Measurements from ENCODE around the gene SUGCT.

Gene SUGCT

DNA sequence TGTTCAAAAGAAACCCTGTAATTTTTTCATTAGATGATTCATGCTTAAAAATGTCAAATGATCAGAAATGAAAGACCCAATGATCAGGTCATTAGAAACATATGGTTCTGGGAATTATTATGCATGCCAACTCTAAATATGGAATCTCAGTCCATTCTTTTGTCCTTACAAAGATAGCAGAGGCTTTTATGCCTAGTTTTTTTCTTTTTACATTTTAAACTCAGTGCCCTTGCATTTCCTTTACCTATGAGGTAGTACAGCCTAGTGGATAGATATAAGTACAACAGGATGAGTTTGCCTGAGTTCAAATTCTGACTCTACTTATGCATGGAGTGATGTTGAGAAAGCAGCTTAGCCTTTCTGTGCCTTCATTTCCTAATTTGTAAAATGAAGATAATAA is 392.9 kb downstream of the SUGCT start:
- DNase-seq (ENCODE audit: low read depth): no peak

GRCh38 chr7:40530292-40530691 is 395.5 kb downstream of the SUGCT start:
- DNase-seq (ENCODE audit: low read depth): no peak

DNA sequence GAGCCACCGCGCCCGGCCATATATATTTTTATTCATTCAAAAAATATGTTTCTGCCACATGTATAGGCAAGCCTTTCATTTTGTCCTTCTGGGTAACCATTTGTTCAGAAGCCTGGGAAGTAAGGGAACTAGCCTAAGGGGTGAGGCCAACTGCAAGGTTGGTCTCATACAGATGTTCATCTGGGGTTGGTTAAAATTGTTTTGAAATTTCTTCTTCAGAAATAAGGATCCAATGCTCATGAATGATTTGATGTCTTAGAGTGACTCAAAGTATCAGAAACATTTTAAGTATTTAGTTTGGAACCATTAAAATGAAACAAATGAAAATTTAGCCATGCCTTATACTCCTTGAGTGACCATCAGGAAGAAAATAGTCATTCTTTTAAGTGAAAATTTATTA is 397.2 kb downstream of the SUGCT start:
- DNase-seq (ENCODE audit: low read depth): no peak

- DNase-seq (ENCODE audit: low read depth): no peak
Observed at GRCh38 chr7:40535678-40536077, 400.9 kb downstream of the SUGCT start.

DNA sequence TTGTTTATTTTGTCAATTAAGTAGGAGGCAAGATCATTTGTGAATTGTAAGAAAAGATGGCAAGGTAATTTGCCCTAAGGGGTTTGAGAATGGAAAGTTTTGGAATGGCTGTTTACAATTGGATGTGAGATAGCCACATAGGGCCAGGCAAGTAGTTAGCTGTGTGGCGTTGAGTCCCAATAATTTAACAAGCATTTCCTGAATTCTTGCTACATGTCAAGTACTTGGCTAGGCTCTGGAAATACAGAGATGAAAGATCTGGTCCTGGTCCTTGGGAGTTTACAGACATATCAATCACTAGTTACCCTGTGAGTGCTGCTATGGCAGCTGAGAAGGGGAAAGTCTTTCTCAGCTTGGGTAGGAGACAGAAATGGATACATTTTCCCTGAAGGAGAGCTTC is 401.6 kb downstream of the SUGCT start:
- DNase-seq (ENCODE audit: low read depth): no peak

GRCh38 chr7:40538281-40538680 is 403.5 kb downstream of the SUGCT start:
- no peak for DNase-seq (ENCODE audit: low read depth)

DNA sequence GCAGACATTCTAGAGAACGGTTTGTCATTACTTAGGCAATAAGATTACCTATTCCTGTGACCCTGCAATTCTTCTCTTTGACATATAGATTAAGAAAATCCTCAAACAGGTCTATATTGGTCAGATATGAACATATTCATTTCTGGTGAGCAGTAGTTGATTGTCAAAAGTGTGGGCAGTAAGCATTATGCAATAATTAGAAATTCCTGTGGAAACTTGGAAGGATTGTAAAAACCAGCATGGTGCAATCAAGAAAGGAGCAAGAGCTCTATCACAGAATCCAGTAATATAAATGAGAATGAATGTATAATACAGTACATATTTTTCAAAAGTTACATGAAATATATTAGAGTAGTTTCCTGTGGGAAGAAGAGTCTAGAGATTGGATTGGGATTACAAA is 406.5 kb downstream of the SUGCT start:
- no peak for DNase-seq (ENCODE audit: low read depth)

DNA sequence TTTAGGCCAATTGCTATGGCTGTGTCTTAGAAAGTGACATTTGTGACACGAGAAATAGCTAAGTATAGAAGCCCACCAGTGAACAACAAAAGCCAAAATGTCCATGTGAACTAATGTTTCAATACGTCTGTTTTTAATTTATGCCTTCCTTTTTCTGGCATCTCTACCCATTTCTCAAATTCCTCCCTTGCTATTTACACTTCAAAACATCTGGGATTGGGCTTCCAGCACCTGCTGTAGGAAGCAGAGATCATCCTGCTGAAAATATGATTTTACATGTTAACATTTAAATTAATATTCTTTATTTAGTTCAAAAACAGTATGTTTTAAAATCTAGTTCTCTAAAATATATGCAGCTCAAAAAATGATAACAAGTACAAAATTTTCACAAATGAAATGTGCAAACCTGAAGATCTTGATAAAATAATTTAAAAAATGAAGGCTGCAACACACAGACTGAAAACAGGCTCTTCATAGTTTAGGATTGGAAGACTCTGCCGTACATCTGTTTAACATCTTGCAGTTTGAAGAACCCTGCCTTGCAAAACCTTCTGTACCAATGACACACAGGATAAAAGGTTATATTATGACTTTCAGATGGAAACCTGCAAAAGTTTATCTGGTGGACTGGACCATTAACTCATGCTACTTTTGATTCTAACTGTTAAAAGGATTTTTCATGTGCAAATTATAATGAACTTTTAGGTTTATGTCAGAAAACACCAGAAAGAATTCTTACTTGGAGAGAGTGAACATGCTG is 408.4 kb downstream of the SUGCT start:
- no peak for DNase-seq (ENCODE audit: low read depth)

DNA sequence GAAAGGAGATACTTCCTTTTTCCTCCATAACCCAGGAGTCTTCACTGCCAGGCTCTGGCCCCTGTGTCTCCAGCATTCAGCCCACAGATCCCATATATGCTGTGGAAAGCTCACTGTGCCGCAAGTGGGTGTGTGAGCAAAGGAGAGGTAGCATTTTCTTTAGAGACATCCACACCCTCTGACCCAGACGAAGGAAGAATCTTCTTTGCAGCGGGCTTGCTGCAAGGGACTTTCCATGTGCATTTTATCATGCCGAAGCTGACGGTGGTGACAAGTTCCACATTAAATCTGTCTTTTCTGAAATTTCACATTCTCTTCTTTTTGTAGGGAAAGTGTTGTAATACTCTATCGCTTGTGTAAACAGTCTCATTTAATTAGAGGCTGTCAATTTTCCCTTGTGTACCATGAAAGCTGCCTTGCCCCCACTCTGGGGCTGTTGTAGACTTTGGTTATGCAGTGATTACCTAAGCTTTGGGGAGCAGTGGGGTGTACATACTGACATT is 409.5 kb downstream of the SUGCT start:
- no peak for DNase-seq (ENCODE audit: low read depth)

- no peak for DNase-seq (ENCODE audit: low read depth)
Observed at GRCh38 chr7:40544871-40545303, 410.1 kb downstream of the SUGCT start.

DNA sequence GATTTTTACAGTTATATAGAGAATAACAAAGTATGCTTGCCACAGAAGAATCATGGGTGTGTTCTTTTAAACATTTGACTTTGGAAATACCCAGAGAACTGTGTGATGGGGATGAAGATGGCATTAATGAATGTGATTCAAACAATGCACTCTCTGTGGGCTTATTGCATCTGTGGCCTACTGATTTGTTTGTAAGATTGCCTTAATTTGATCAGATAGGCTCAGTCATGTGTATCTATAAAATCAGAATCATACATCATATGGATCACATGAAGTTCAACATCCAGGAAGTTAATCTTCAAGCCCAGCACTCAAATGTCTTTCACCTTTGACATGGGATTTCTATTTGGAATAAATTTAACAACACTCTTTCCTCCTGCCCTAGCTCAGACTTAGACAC is 410.9 kb downstream of the SUGCT start:
- DNase-seq (ENCODE audit: low read depth): no peak

DNA sequence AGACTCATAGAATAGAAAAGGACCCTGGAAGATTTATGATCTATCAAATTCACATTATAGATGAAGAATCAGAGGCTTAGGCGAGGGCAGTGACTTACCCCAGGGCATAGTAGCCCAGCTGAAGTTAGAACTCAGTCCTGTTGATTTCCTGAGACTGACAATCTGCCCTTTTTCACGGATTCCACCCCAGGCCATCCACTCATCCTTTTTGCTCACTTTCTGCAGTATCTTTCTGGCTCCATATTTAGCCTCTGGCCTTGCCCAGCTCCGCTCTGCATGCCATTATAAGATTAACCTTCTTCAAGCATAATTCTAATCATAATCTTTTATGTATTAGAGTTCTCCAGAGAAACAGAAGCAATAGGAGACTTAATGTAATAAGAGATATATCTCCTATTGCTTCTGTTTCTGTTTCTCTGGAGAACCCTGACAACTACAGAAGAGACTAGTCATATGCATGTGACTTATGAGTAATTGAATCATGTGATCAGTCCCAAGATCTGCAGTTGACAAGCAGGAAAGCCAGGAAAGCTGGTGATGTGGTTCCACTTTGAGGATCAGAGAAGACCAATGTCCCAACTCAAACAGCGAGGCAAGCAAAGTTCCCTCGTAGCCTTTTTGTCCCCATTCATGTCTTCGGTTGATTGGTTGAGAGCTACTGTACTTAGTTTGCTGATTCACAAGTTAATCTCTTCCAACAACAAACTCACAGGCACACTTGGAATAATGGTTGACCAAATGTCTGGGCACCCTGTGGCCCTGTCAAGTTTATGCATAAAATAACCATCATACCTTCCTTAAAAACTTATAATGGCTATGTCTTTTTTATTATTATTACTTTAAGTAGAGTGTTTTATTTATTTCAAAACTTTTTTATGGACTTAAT is 412.1 kb downstream of the SUGCT start:
- no peak for DNase-seq (ENCODE audit: low read depth)

DNA sequence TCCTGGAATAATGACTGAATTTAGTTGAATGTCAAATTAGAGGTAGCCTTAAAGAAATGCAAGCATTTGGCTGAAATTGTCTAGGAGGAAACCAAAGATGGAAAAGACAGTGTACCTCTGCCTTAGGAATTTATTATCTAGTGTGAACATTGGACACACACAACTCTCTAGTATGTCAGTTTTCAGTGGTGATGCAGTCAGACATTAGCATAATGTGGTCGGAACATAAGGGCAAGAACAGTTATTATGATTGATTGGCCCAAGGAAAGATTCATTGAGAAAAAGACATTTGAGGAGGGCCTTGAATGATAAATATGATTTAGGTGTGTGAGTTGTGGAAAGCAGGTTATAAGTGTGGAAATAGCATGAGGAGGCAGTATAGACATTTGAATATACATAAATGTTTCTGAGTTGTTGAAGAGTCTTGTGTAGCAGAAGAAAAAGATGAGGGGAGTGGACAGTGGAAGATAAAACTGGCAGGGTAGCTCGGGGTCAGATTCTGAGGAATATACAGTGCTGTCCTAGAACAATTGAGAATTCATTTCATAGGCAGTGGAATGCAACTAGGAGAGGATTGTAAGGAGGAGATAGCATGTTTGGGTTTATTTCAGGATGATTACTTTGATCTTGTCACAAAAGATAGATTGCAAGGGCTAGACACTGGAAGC is 414.7 kb downstream of the SUGCT start:
- DNase-seq (ENCODE audit: low read depth): no peak

DNA sequence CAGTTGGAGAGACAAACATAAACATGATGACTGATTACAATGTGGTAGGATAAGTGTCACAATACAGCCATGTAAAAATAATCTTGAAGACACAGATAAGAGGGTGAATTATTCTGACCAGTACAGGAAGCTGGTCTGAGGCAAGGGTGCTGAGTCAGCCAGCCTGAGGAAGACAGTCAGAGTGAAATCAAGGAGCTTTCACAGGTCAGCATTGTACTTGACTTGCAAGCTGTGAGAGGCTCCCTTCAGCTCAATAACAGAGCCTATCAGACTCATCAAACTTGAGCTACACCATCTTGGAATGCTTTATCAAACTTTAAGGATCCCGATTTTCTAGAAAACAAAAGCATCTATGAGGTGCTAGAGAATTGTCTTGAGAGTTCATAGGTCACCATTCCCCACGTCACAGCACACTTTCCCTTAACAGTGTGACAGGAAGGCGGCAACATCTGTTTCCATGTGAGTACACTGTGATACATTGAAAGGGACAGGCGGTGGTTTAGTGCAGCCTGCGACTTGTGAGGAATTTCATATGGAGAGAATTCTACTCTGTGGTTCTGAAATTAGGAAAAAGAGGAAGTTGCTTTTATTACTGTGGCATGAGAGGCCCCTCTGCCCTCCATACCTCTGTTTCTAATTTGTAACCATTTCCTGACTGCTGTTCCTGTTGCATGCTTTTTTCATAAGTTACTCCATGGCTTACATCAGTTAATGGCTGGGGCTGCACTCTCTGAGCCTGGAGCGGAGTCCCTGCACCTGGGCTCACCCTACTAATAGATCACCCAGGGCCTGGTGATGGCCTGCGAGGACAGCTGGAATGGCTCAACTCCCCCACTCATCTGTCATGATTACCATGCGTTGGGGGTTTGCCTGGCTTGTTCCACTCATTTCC is 417.1 kb downstream of the SUGCT start:
- DNase-seq (ENCODE audit: low read depth): no peak

GRCh38 chr7:40560672-40561071 is 425.9 kb downstream of the SUGCT start:
- DNase-seq (ENCODE audit: low read depth): no peak

GRCh38 chr7:40566879-40567278 is 432.1 kb downstream of the SUGCT start:
- DNase-seq (ENCODE audit: low read depth): no peak

- DNase-seq (ENCODE audit: low read depth): no peak
Observed at GRCh38 chr7:40569326-40569725, 434.5 kb downstream of the SUGCT start.

DNA sequence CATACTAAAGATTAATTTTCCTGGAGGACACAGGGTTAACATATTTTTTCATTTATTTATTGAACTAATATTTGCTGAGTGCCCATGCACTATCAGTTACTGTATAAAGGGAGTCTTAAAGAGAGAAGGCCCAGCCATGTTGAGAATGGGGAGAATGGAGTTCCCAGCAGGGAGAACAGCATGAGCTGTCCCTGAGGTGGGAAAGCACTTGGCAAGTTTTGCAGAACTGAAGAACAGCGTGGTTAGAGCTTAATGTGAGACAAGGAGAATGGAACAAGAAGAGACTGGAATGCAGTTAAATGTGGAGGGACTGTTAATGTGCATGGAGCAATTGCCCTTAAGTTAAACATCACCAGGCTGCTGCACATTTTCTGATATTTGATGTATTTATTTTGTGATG is 435.4 kb downstream of the SUGCT start:
- DNase-seq (ENCODE audit: low read depth): no peak

DNA sequence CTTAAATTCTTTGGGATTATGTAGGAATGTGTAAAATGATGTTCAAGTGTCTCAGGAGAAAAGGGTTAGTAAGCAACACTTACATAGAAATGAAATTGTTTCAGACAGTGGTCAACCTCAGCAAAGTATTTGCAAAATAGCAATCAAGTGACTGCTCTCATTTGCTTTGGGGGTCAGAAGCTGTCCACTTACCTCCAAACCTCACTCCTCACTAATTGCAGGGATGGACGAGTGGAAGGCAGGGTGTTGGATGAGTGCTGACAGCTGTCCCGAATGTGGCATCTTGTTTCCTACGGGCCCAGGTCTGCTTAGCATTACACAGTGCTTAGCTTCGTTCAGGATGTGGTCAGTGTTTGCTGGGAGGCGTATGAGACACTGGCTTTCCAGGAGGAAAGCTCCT is 437.0 kb downstream of the SUGCT start:
- DNase-seq (ENCODE audit: low read depth): no peak

DNA sequence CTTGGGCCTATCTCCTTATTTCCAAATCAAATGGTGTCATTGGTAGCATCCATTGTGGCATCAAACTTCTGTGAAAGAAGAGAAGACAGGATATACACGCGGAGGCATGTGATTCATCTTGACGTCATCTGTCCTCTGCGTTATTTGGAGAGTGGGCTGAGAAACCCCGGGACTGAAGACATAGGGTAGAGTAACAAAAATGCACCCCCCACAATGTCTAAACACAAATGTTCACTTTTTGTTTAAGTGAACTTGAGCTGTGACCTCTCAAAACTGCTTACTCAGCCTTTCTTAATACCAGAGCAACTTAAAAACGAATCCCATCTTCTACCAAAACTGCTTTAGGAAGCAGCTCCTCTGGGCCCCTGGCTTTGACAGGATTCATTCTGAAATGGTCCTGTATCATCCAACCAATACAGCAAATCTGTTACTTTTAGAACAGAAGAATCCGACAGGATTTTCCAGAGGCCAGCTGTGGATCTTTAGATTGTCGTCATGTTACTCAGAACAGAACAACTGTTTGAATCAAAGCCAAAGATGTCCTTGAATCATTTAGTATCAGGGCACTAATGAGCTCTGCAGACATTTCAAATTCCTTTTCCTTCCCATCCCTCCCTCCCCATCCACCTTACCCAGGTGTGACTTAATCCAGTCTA is 438.1 kb downstream of the SUGCT start:
- no peak for DNase-seq (ENCODE audit: low read depth)

- DNase-seq (ENCODE audit: low read depth): no peak
Observed at GRCh38 chr7:40579401-40579800, 444.6 kb downstream of the SUGCT start.
